BJ (cell line): ENCODE results near the gene EXOC7. TPM values are rescaled to one million over a fixed set of nuclear protein-coding genes. Genes with fewer than 3 reads are reported as not detected.

Experiments
- CTCF ChIA-PET: fragments of 350-600 bp; formaldehyde crosslinking; extraction: SDS; loops from one replicate; lab custom pipeline; 2021; ENCODE audit warnings: antibody characterized with exemption, inconsistent platforms; lab: Yijun Ruan, JAX
- POLR2A ChIA-PET: fragments of 300-600 bp; sonication (Branson Sonifier 250); formaldehyde crosslinking; extraction: SDS; loops from one replicate; lab custom pipeline; 2021; ENCODE audit warnings: antibody characterized with exemption; lab: Charles Lee
- DNase-seq: peaks from one replicate; pipeline ENCODE4 v3.0.0-alpha.2; 2011; ENCODE audit warnings: low read depth
- H3K27me3 ChIP-seq: 2 replicates; pipeline ENCODE4 v1.6.0; 2011; ENCODE audit warnings: low read length; ENCODE audit not compliant: control insufficient read depth, insufficient read depth
- H3K36me3 ChIP-seq: 2 replicates; pipeline ENCODE4 v1.5.1; 2011; ENCODE audit warnings: low read length; ENCODE audit not compliant: control insufficient read depth, insufficient read depth
- H3K4me3 ChIP-seq: 2 replicates; pipeline ENCODE4 v1.5.1; 2011; ENCODE audit warnings: low read depth, mild to moderate bottlenecking, control low read depth, low read length
- CTCF ChIP-seq: IDR thresholded peaks from 2 replicates; pipeline ENCODE4 v1.5.1; 2011; ENCODE audit warnings: low read depth, mild to moderate bottlenecking, control low read depth, inconsistent platforms, low read length, moderate library complexity; ENCODE audit not compliant: insufficient read depth
- polyA plus RNA-seq: library from polyadenylated mRNA; depleted of rRNA; stranded (reverse); fragments of >200 nt; gene quantifications from 2 replicates; pipeline ENCODE4 v1.2.3, GENCODE V29; 2011

The EXOC7 gene
- polyA plus RNA-seq, 1 experiment: 122 TPM

GRCh38 chr17:76138234-76138895, 34.8 kb upstream of the EXOC7 start:
- CTCF ChIA-PET: no interaction called here
- DNase-seq: no peak
- H3K4me3 ChIP-seq: no peak overlapping the region
- H3K36me3 ChIP-seq: no peaks in the 10 kb centered on the region
- TF ChIP-seq CTCF: no peak
- POLR2A ChIA-PET: no interaction called here
- H3K27me3 ChIP-seq: peaks cover 33% of the 10 kb centered on the region

- Histone ChIP-seq H3K27me3 (peaks cover 30% of the 10 kb centered on the region), H3K4me3 (no peak overlapping the region), H3K36me3 (no peaks in the 10 kb centered on the region)
- POLR2A ChIA-PET: no interaction called here
- no peak for DNase-seq
- CTCF ChIA-PET: interaction anchor here (1.1 kb wide), 1 partner anchor 11 kb away, joined by 3 read pairs; no protein-coding TSS in a partner anchor
- TF ChIP-seq CTCF: no peak
Measured at GRCh38 chr17:76137351-76138233, 34.0 kb upstream of the EXOC7 start.

GRCh38 chr17:76137001-76137350, 33.4 kb upstream of the EXOC7 start:
- DNase-seq: no peak
- no peaks in the 10 kb centered on the region for H3K36me3 ChIP-seq
- TF ChIP-seq CTCF: no peak
- H3K27me3 ChIP-seq: peaks cover 30% of the 10 kb centered on the region
- ChIA-PET POLR2A (no interaction called here), CTCF (interaction anchor here (1.1 kb wide), 1 partner anchor 11 kb away, joined by 3 read pairs; no protein-coding TSS in a partner anchor)
- H3K4me3 ChIP-seq: no peak overlapping the region

GRCh38 chr17:76136276-76137000, 32.9 kb upstream of the EXOC7 start:
- no peaks in the 10 kb centered on the region for H3K36me3 ChIP-seq
- no peak for TF ChIP-seq CTCF
- H3K4me3 ChIP-seq: no peak overlapping the region
- peaks cover 33% of the 10 kb centered on the region for H3K27me3 ChIP-seq
- CTCF ChIA-PET: interaction anchor here (1.5 to 2.0 kb wide), 2 partner anchors 15 to 143 kb away, joined by 4 to 5 read pairs; no protein-coding TSS in a partner anchor
- POLR2A ChIA-PET: no interaction called here
- no peak for DNase-seq
